HG02970 (cell line): ENCODE data around the gene SEC62.
"Not testable (repeated sequence)": the region's sequence is repeated elsewhere in the genome, so short reads cannot be mapped to it uniquely, and the experiment has no call there.

Experiments used
- ATAC-seq: cut with Tn5 transposase; IDR thresholded peaks from one replicate; pipeline ENCODE4 v1.9.1; 2021; ENCODE audit warnings: mild to moderate bottlenecking, moderate library complexity, moderate number of reproducible peaks; ENCODE audit not compliant: unreplicated experiment, low FRiP score

Gene SEC62

DNA sequence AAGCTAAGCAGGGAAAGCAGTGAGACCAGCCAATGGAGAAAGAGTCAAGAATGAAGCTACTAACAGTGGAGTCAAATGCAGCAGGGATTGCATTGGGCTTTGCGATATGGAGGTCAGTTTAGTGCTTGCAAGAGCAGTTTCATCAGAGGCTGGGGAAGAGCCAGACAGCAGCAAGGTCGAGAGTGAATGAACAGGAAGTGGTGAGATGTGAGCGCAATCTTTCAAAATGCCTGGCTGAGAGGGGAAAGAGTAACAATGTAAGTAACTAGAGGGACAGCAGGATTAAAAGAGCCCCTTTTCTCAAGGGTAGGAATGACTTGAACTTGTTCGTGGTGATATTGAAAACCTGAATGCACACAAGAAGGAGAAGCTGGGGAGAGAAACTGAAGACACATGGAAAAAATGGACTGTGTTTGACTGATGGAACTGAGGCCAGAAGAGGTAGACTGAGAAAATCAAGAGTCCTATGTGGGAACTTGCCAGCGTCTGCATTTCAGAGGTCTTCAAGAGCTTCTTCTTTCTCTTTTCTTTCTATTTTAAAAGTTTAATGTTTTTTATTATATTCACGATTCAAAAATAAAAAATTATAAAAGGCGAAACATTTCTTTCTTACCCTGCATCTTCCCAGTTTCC is 40.5 kb downstream of the SEC62 start:
- no peak for ATAC-seq

- ATAC-seq: no peak
Observed at GRCh38 chr3:170010498-170010897, 43.9 kb downstream of the SEC62 start.

DNA sequence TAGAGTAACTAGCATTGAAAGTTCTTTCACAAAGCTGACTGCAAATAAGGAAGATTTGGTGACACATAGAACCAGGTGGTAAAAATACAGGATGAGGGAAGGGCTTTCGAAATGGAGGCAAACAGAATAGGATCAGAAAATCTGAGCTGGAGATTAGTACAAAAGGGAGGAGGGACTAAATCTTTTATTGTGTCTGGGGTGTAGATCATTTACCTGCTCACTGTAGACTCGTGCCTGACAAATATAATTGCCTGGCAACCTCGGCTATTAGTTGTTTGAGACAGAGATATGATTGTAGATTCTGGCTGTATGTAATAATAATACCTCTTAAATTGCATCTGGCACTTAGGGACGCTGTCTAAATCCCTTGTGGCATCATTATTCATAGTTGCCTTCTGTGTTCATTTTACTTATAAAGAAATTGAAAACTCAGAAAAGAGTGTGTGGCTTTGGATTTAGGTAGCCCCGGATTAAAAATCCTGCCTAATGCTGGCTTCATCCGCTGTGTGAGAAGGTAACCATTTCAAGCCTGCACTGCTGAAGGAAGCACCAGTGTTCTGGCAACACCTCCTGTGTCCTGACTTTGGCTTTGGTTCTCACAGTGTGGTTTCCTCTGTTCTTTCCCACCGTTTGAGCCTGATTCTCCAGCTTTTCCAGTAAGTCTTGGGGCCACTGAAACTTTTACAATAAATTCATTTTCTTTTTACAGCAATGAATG is 46.2 kb downstream of the SEC62 start:
- no peak for ATAC-seq

GRCh38 chr3:170016057-170016456 is 49.5 kb downstream of the SEC62 start:
- ATAC-seq: no peak

DNA sequence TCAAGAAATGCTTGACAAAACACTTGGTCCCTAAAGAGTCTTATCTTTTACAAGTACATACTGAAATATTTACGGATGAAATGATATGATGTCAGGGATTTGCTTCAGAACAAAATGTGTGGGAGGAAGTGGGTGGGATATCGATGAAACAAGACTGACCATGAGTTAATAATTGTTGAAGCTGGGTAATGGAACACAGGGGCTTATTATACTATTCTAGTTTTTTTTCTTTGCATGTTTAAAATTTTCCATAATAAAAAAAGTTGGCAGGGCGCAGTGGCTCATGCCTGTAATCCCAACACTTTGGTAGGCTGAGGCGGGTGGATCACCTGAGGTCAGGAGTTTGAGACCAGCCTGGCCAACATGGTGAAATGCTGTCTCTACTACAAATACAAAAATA is 52.7 kb downstream of the SEC62 start:
- not testable (repeated sequence) for ATAC-seq

- ATAC-seq: no peak
Observed at GRCh38 chr3:170021083-170021482, 54.5 kb downstream of the SEC62 start.

- ATAC-seq: no peak
Observed at GRCh38 chr3:170022336-170022735, 55.7 kb downstream of the SEC62 start.

DNA sequence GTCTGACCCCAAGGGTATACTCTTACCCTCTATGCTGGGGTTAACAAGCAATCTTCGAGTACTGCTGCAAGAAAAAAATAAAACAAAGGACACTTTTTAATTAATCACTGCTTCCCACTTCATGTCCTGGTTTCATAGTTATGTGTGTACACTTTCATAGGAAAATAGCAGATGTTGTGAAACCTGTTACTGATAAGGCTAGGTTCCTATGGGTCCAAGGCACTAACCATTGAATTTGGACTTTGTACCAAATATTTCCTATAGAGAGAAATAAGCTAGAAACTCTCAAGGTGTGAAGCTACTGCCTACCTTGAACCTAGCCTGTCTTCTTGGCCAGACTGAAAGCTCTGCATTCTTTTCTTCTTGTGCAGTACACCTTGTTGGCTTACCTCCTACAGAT is 56.6 kb downstream of the SEC62 start:
- no peak for ATAC-seq

GRCh38 chr3:170024581-170024980 is 58.0 kb downstream of the SEC62 start:
- no peak for ATAC-seq

- no peak for ATAC-seq
Observed at GRCh38 chr3:170027233-170028102, 60.9 kb downstream of the SEC62 start.

DNA sequence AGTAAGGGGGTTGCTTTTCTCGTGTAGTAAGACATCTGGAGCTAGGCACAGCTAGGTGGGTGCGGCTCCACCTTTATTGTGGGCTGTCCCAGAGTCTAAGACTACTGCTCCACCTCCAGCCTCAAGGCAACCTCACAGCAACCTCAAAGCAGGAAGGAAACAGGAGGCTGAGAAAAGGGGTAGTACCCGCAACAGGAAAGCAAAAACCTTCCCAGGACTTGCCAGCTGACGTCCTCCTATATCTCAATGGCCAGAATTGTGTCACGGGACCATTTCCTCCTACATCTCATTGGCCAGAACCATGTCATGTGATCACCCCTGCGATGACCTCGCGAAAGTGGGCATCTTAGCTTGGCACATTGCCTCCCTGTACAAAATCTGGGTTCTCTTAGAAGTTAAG is 66.9 kb downstream of the SEC62 start:
- no peak for ATAC-seq

DNA sequence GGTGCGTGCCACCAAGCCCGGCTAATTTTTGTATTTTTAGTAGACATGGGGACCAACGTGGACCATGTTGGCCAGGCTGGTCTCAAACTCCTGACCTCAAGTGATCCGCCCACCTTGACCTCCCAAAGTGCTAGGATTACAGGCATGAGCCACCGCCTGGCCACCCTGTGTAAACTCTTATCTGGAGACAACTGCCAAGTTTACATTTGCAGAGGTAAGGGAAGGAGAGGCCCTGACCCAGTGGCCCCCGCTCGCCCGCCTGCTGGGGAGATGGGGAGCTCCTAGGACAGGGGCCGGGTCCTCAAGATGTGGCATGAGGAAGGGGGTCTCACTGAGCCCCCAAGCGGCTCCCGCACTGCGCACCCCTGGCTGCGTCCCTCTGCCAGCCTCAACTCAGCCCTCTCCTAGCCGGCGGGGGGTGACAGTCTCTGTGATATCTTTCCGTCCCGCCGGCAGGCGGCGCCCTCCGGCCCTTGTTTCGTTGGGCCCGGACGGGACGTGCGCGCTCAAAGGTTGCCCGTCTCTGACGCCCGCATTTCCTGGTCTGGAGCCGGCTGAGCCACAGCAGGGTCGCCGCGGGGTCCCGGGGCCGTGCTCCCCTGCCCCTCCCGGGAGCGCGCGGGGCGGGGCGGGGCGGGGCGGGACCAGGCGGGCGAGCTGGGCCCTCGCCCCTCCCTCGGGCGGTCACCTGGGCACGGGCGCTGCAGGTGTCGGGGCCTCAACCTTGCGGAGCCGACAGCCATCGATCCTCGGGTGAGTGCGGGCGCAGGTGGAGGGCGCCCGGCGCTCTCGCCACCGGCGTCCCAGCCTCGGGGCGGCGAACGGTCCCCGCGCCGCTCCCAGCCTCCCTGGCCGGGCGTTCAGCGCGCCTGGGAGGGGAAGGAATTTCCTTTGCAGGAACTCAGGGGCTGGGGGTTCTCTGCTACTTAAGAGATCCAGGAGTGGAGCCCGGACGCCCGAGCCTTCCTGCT is 71.1 kb downstream of the SEC62 start, which contains the start of gene GPR160:
GPR160 (plus strand) TSS at position 533 of the 971 bp plus-strand sequence. CDS start 45,978 bp downstream, outside the sequence.
- ATAC-seq: peak; percentile 77

- peak; percentile 21 for ATAC-seq
Observed at GRCh38 chr3:170038434-170039110, 72.0 kb downstream of the SEC62 start.

DNA sequence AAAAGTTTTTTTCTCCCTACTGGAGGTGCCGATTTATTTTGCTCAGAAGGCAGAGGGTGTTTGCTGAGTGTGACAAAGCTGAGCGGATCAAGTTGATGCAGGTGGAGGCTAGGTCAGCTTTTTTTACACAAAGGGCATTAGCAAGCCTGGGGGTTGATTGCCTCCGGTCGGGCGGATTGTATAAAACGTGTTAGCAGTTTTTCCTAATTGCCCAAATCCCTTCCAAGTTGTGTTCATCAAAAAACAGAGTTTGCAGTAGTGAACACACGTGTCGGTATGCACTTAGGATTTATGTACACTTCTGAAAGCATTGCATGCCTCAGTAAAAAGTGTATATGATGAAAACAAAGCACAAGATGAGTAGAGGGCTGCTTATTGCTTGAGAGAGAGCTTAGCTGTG is 73.8 kb downstream of the SEC62 start:
- no peak for ATAC-seq

DNA sequence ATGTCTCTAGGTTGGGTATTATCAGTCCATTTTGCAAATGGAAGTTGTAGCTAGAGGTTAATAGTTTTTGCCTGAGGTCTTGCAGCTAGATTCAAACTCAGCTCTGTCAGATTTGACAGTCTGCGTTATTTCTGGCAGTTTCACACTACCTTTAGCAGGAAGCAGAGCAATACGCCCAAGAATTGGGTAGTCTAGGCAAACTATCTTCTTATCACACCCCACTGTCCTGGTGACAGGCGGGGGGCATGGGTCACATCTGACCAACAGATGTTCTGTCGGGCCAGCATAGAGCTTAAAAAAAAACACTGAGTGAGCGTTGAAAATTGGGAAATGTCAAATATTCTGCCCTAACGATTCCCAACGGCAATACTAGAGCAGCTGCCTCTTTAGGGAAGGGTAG is 76.9 kb downstream of the SEC62 start:
- no peak for ATAC-seq

DNA sequence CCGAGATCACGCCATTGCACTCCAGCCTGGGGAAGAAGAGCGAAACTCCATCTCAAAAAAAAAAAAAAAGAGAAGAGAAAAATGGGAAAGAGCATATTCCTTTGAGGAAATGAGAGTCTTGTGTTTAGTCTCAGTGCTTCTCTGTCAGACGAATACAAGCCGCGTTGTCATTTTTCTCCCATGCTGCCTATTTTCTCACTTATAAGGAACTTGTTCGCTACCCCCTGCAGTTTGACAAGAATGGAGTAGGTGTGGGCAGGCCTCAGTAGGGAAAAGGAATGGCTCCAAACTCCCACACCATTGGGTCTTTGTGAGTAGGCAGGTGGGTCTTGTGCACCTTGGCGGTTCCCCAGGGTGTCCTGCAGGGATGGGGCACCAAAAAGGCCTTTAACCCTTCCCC is 77.7 kb downstream of the SEC62 start:
- no peak for ATAC-seq

- peak; percentile 65 for ATAC-seq
Observed at GRCh38 chr3:170044795-170045244, 78.2 kb downstream of the SEC62 start.

DNA sequence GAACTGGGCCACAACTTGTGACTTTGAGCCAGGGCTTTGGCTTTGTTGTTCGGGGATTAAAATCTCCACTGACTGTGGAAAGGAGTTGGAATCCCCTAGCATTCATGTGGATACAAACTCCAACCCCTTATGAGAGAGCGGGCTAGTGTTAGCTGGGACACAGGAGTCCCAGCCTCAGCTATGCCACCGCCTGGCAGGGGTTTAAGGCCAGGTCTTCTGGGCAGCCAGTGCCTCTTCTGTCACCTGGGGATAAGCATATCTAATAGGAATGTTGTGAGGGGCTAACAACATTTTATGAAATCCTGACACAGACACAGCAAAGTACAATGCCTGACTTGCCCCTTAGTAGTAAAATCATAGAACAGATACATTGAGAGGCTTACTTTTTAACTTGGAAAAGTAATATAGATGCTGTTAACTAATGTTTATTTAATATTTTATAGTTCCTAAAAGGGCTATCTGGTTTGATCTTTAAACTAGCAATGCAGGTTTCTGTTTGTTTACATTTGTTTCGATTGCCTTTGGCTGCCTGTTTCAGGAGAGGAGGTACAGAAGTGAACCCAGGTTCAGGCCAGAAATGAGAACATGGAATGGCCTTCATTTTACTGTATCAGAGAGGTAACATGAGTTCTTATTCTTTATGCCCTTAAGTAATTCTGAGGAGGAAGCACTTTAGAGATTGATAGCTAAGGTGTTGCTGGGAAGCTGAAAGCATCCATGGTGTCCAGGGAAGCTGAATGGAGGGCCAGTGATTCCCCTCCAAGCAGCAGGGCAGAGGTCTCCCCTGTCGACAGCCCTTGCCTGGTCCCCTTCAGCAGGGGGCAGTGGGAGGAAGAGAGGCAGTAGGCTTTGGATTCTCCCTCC is 79.9 kb downstream of the SEC62 start:
- no peak for ATAC-seq

GRCh38 chr3:170047133-170047404 is 80.5 kb downstream of the SEC62 start:
- ATAC-seq: no peak
